ENCODE results near the gene PALM2AKAP2.

GRCh38 chr9:109811876-109812275 is 31.9 kb downstream of the PALM2AKAP2 start:
- TF ChIP-seq, protein P1, sequence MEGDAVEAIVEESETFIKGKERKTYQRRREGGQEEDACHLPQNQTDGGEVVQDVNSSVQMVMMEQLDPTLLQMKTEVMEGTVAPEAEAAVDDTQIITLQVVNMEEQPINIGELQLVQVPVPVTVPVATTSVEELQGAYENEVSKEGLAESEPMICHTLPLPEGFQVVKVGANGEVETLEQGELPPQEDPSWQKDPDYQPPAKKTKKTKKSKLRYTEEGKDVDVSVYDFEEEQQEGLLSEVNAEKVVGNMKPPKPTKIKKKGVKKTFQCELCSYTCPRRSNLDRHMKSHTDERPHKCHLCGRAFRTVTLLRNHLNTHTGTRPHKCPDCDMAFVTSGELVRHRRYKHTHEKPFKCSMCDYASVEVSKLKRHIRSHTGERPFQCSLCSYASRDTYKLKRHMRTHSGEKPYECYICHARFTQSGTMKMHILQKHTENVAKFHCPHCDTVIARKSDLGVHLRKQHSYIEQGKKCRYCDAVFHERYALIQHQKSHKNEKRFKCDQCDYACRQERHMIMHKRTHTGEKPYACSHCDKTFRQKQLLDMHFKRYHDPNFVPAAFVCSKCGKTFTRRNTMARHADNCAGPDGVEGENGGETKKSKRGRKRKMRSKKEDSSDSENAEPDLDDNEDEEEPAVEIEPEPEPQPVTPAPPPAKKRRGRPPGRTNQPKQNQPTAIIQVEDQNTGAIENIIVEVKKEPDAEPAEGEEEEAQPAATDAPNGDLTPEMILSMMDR (IDR thresholded peaks at IDR 0.05; ENCODE audit: poor library complexity): no peak
- TF ChIP-seq EZH2 (IDR thresholded peaks at IDR 0.05; ENCODE audit: borderline replicate concordance): no peak
